ENCODE measurements around the gene C11orf21.

Gene C11orf21

GRCh38 chr11:2296913-2297622 is 4.7 kb downstream of the C11orf21 start:
- Histone ChIP-seq H3K27ac (no peak overlapping the region), H3K27me3 (peaks cover 0 to 19% of the 10 kb centered on the region in 2 donors), H3K4me1 (no peaks in the 10 kb centered on the region), H3K4me3 (no peak overlapping the region), H3K36me3 (no peaks in the 10 kb centered on the region), H3K9me3 (no peaks in the 10 kb centered on the region)
- intact Hi-C loops (cut with DNase I; ENCODE audit: low total_unique reads): no loop called here
- peak in 1 of 2 donors; percentile 59 for DNase-seq
- TF ChIP-seq CTCF (IDR thresholded peaks at IDR 0.05): no peak

- intact Hi-C loops (cut with DNase I; ENCODE audit: low total_unique reads): no loop called here
- no peaks in the 10 kb centered on the region for H3K9me3 ChIP-seq
- DNase-seq: peak; percentile 5 to 32
- no peak for TF ChIP-seq CTCF (IDR thresholded peaks at IDR 0.05)
- H3K4me1 ChIP-seq: no peaks in the 10 kb centered on the region
- no peak overlapping the region for H3K27ac ChIP-seq
- H3K36me3 ChIP-seq: no peaks in the 10 kb centered on the region
- no peak overlapping the region for H3K4me3 ChIP-seq
- H3K27me3 ChIP-seq: peaks cover 0 to 19% of the 10 kb centered on the region in 2 donors
These were observed 5.5 kb downstream of the C11orf21 start for GRCh38 chr11:2295971-2296912.

GRCh38 chr11:2294926-2295290 is 6.8 kb downstream of the C11orf21 start:
- intact Hi-C loops (cut with DNase I; ENCODE audit: low total_unique reads): no loop called here
- no peak for TF ChIP-seq CTCF (IDR thresholded peaks at IDR 0.05)
- H3K27me3 ChIP-seq: peaks cover 0 to 26% of the 10 kb centered on the region in 2 donors
- H3K9me3 ChIP-seq: no peaks in the 10 kb centered on the region
- H3K4me1 ChIP-seq: no peaks in the 10 kb centered on the region
- no peaks in the 10 kb centered on the region for H3K36me3 ChIP-seq
- DNase-seq: peak in 1 of 2 donors; percentile 51
- no peak overlapping the region for H3K27ac ChIP-seq
- H3K4me3 ChIP-seq: no peak overlapping the region

- peaks cover 0 to 31% of the 10 kb centered on the region in 2 donors for H3K27me3 ChIP-seq
- no peaks in the 10 kb centered on the region for H3K36me3 ChIP-seq
- H3K4me3 ChIP-seq: no peak overlapping the region
- no peaks in the 10 kb centered on the region for H3K4me1 ChIP-seq
- no peaks in the 10 kb centered on the region for H3K9me3 ChIP-seq
- intact Hi-C loops (cut with DNase I; ENCODE audit: low total_unique reads): no loop called here
- no peak overlapping the region for H3K27ac ChIP-seq
- peak; percentile 21 to 48 for DNase-seq
- TF ChIP-seq CTCF (IDR thresholded peaks at IDR 0.05): no peak
These were observed 7.5 kb downstream of the C11orf21 start for GRCh38 chr11:2293984-2294925.

GRCh38 chr11:2293531-2293971 is 8.2 kb downstream of the C11orf21 start:
- H3K4me1 ChIP-seq: no peaks in the 10 kb centered on the region
- H3K27ac ChIP-seq: no peak overlapping the region
- peak; percentile 11 to 39 for DNase-seq
- H3K27me3 ChIP-seq: peaks cover 0 to 29% of the 10 kb centered on the region in 2 donors
- intact Hi-C loops (cut with DNase I; ENCODE audit: low total_unique reads): no loop called here
- H3K36me3 ChIP-seq: no peaks in the 10 kb centered on the region
- no peak overlapping the region for H3K4me3 ChIP-seq
- no peak for TF ChIP-seq CTCF (IDR thresholded peaks at IDR 0.05)
- no peaks in the 10 kb centered on the region for H3K9me3 ChIP-seq
